SU-DHL-6 (cell line): ENCODE measurements around the gene MESP2.

Experiments used
- H2AFZ ChIP-seq: fragments of 200-600 bp; sonication (generic); 2 replicates; pipeline ENCODE4 v1.6.1; 2014; ENCODE audit warnings: low read depth, mild to moderate bottlenecking, moderate library complexity, mixed read lengths, antibody characterized with exemption, low read length; ENCODE audit not compliant: severe bottlenecking
- H3F3A ChIP-seq: fragments of 200-600 bp; shearing (Covaris generic); 2 replicates; pipeline ENCODE4 v1.6.0; 2016; ENCODE audit warnings: antibody characterized with exemption, mild to moderate bottlenecking; ENCODE audit not compliant: insufficient read depth
- H3K27ac ChIP-seq: fragments of 200-600 bp; sonication (generic); 2 replicates; pipeline ENCODE4 v1.5.1; 2016; ENCODE audit warnings: low read depth, mild to moderate bottlenecking, low read length, moderate library complexity, mixed read lengths
- H3K27me3 ChIP-seq: fragments of 200-600 bp; sonication (generic), shearing (Covaris generic); 2 replicates; pipeline ENCODE4 v1.6.0; 2014; ENCODE audit warnings: mild to moderate bottlenecking, low read length
- H3K36me3 ChIP-seq: fragments of 200-600 bp; sonication (generic); 2 replicates; pipeline ENCODE4 v1.6.1; 2014; ENCODE audit warnings: mild to moderate bottlenecking, low read length, mixed read lengths
- H3K4me2 ChIP-seq: fragments of 300-600, 200-600 bp; shearing (Covaris generic), sonication (generic); 2 replicates; pipeline ENCODE4 v1.6.0; 2014; ENCODE audit warnings: low read length, low read depth, mild to moderate bottlenecking; ENCODE audit not compliant: poor library complexity, severe bottlenecking
- H3K4me3 ChIP-seq: fragments of 200-600 bp; sonication (generic); 2 replicates; pipeline ENCODE4 v1.5.1; 2014; ENCODE audit warnings: antibody characterized with exemption, low read length, mild to moderate bottlenecking, mixed read lengths; ENCODE audit not compliant: insufficient read depth, poor library complexity, severe bottlenecking
- H3K79me2 ChIP-seq: fragments of 200-600 bp; sonication (generic); 2 replicates; pipeline ENCODE4 v1.6.1; 2014; ENCODE audit warnings: mild to moderate bottlenecking, low read length, moderate library complexity; ENCODE audit not compliant: insufficient read depth
- H3K9ac ChIP-seq: fragments of 200-600 bp; sonication (generic); 2 replicates; pipeline ENCODE4 v1.7.0; 2014; ENCODE audit warnings: mild to moderate bottlenecking, low read length
- H3K9me2 ChIP-seq: fragments of 200-600 bp; sonication (generic); replicated peaks from 2 replicates; pipeline ENCODE4 v1.6.1; 2014; ENCODE audit warnings: low read length; ENCODE audit not compliant: insufficient read depth
- H3K9me3 ChIP-seq: fragments of 200-600 bp; sonication (generic); 2 replicates; pipeline ENCODE4 v1.6.1; 2014; ENCODE audit warnings: low read length, mixed read lengths; ENCODE audit not compliant: insufficient read depth
- H4K20me1 ChIP-seq: fragments of 200-600 bp; sonication (generic); 2 replicates; pipeline ENCODE4 v1.6.1; 2014; ENCODE audit warnings: low read depth, mild to moderate bottlenecking, antibody characterized with exemption, low read length, moderate library complexity, mixed read lengths
- EZH2phosphoT487 ChIP-seq: fragments of 200-600 bp; sonication (generic), shearing (Covaris generic); conservative IDR thresholded peaks from 2 replicates; pipeline ENCODE4 v1.6.1; 2018; ENCODE audit warnings: mild to moderate bottlenecking, antibody characterized with exemption, low read length, moderate library complexity, mixed read lengths
- TF ChIP-seq, protein P1 (sequence below): fragments of 200-600 bp; sonication (generic); IDR thresholded peaks from one replicate; pipeline ENCODE4 v1.5.1; 2017; ENCODE audit warnings: antibody characterized with exemption, mild to moderate bottlenecking, low read length, moderate library complexity; ENCODE audit not compliant: insufficient read depth, poor library complexity, severe bottlenecking

The MESP2 gene

GRCh38 chr15:89746386-89746780, 29.7 kb upstream of the MESP2 start:
- Histone ChIP-seq H4K20me1 (no peaks in the 10 kb centered on the region), H3K79me2 (no peaks in the 10 kb centered on the region), H3K36me3 (no peaks in the 10 kb centered on the region), H2AFZ (no peak overlapping the region), H3K4me2 (no peak overlapping the region), H3K27ac (no peak overlapping the region), H3K9ac (no peak overlapping the region), H3K27me3 (no peaks in the 10 kb centered on the region), H3K9me2 (no peaks in the 10 kb centered on the region), H3K4me3 (no peak overlapping the region), H3K9me3 (no peaks in the 10 kb centered on the region), H3F3A (no peaks in the 10 kb centered on the region)
- TF ChIP-seq, protein P1, sequence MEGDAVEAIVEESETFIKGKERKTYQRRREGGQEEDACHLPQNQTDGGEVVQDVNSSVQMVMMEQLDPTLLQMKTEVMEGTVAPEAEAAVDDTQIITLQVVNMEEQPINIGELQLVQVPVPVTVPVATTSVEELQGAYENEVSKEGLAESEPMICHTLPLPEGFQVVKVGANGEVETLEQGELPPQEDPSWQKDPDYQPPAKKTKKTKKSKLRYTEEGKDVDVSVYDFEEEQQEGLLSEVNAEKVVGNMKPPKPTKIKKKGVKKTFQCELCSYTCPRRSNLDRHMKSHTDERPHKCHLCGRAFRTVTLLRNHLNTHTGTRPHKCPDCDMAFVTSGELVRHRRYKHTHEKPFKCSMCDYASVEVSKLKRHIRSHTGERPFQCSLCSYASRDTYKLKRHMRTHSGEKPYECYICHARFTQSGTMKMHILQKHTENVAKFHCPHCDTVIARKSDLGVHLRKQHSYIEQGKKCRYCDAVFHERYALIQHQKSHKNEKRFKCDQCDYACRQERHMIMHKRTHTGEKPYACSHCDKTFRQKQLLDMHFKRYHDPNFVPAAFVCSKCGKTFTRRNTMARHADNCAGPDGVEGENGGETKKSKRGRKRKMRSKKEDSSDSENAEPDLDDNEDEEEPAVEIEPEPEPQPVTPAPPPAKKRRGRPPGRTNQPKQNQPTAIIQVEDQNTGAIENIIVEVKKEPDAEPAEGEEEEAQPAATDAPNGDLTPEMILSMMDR: no peak
- TF ChIP-seq EZH2phosphoT487: no peak

- TF ChIP-seq, protein P1: no peak
- no peak for TF ChIP-seq EZH2phosphoT487
- Histone ChIP-seq H3K9me3 (no peaks in the 10 kb centered on the region), H3K36me3 (no peaks in the 10 kb centered on the region), H3F3A (no peaks in the 10 kb centered on the region), H4K20me1 (no peaks in the 10 kb centered on the region), H3K79me2 (no peaks in the 10 kb centered on the region), H3K27ac (no peak overlapping the region), H3K9ac (no peak overlapping the region), H3K27me3 (no peaks in the 10 kb centered on the region), H2AFZ (no peak overlapping the region), H3K9me2 (no peaks in the 10 kb centered on the region), H3K4me3 (no peak overlapping the region), H3K4me2 (no peak overlapping the region)
Observed at GRCh38 chr15:89747708-89748682, 28.1 kb upstream of the MESP2 start.

- Histone ChIP-seq H3K79me2 (no peaks in the 10 kb centered on the region), H4K20me1 (no peaks in the 10 kb centered on the region), H3K9me2 (no peaks in the 10 kb centered on the region), H3F3A (no peaks in the 10 kb centered on the region), H3K9ac (no peak overlapping the region), H3K36me3 (no peaks in the 10 kb centered on the region), H3K27me3 (no peaks in the 10 kb centered on the region), H3K4me3 (no peak overlapping the region), H3K4me2 (no peak overlapping the region), H3K9me3 (no peaks in the 10 kb centered on the region), H2AFZ (no peak overlapping the region), H3K27ac (no peak overlapping the region)
- TF ChIP-seq EZH2phosphoT487: no peak
- TF ChIP-seq, protein P1: no peak
Observed at GRCh38 chr15:89749054-89749453, 27.1 kb upstream of the MESP2 start.
